Spleen (tissue), 11 donors: Measurements from ENCODE around the gene C18orf63. TPM values are rescaled to one million over a fixed set of nuclear protein-coding genes. Genes with fewer than 3 reads are reported as not detected.

Experiments used
- DNase-seq: peaks from one replicate; pipeline ENCODE4 v3.0.0-alpha.2; 2020
- H3K27ac ChIP-seq, 8 donors: fragments of 200-600 bp; sonication (generic) in 7 of 8; 1 replicate in 4 of 8; 2 replicates in 4 of 8; pipeline versions ENCODE4 v1.5.0 to v1.8.0; 2016 to 2021; ENCODE audit warnings: inconsistent platforms in 4 of 8, mild to moderate bottlenecking in 4 of 8, moderate library complexity in 1 of 8
- H3K27me3 ChIP-seq, 7 donors: fragments of 200-600 bp; sonication (generic) in 6 of 7; replicated peaks in 1 of 7; 1 replicate in 4 of 7; 2 replicates in 3 of 7; pipeline versions ENCODE4 v1.5.0 to v1.8.0; 2016 to 2021; ENCODE audit warnings: inconsistent platforms in 3 of 7, mild to moderate bottlenecking in 1 of 7
- H3K36me3 ChIP-seq, 6 donors: fragments of 200-600 bp; sonication (generic) in 5 of 6; 1 replicate in 4 of 6; 2 replicates in 2 of 6; pipeline versions ENCODE4 v1.5.0 to v1.8.0; 2016 to 2021; ENCODE audit warnings: inconsistent platforms in 2 of 6
- H3K4me1 ChIP-seq, 6 donors: fragments of 200-600 bp; sonication (generic) in 5 of 6; 1 replicate in 3 of 6; 2 replicates in 3 of 6; pipeline versions ENCODE4 v1.5.0 to v1.8.0; 2016 to 2021; ENCODE audit warnings: inconsistent platforms in 3 of 6
- H3K4me3 ChIP-seq, 8 donors: fragments of 200-600 bp; sonication (generic) in 7 of 8; 1 replicate in 4 of 8; 2 replicates in 4 of 8; pipeline versions ENCODE4 v1.5.0 to v1.8.0; 2016 to 2021; ENCODE audit warnings: inconsistent platforms in 4 of 8, mild to moderate bottlenecking in 4 of 8, moderate library complexity in 2 of 8
- H3K9me3 ChIP-seq, 8 donors: fragments of 200-600 bp; sonication (generic) in 7 of 8; 1 replicate in 4 of 8; 2 replicates in 4 of 8; pipeline versions ENCODE4 v1.5.0 to v1.8.0; 2016 to 2021; ENCODE audit warnings: inconsistent platforms in 4 of 8
- POLR2A ChIP-seq, 3 donors: fragments of 450-650 bp; IDR thresholded peaks; one replicate each; pipeline ENCODE4 v1.5.1; 2017; ENCODE audit warnings: antibody characterized with exemption in 3 of 3, mild to moderate bottlenecking in 1 of 3
- POLR2AphosphoS5 ChIP-seq, 3 donors: sonication (generic); formaldehyde crosslinking; IDR thresholded peaks; one replicate each; pipeline ENCODE4 v1.5.1; 2017; ENCODE audit warnings: antibody characterized with exemption in 3 of 3
- WGBS, 5 donors: extraction: QIAGEN DNeasy Blood & Tissue Kit in 3 of 5; methylation state at CpG; one replicate each; pipeline versions ENCODE4 v1.1.5 to v1.1.7; 2013 to 2018; 5-methylcytosine and 5-hydroxymethylcytosine counted together
- intact Hi-C: fragments of 100-400 bp; cut with DNase I; formaldehyde crosslinking; loops from one replicate; pipeline ENCODE4 v1.15.0; 2023; ENCODE audit warnings: low total_unique reads
- polyA plus RNA-seq, 3 donors: library from polyadenylated mRNA; stranded (reverse); fragments of 200-250 nt; gene quantifications; one replicate each; pipeline ENCODE4 v1.2.1, GENCODE V29; 2013
- total RNA-seq, 7 donors: library from RNA; depleted of rRNA in 3 of 7; stranded (reverse); fragments of >200 nt in 3 of 7; fragmentation: NEBNext Ultra II Directional in 4 of 7; extraction: Animal tissue kit (Norgen Biotek cat#: 25700) in 4 of 7; gene quantifications; one replicate each; pipeline versions ENCODE4 v1.1.0 to v1.2.1, GENCODE V29; 2016 to 2021
- TF ChIP-seq, protein P1 (sequence below), 11 experiments: fragments of 200-600 bp in 7 of 11; fragments of 450-650 bp in 4 of 11; sonication (generic) in 4 of 11; IDR thresholded peaks in 8 of 11; conservative IDR thresholded peaks in 3 of 11; 1 replicate in 7 of 11; 2 replicates in 4 of 11; pipeline versions ENCODE4 v1.4.0 to v1.8.0; 2016 to 2021; ENCODE audit warnings: antibody characterized with exemption in 11 of 11, inconsistent platforms in 4 of 11, mild to moderate bottlenecking in 1 of 11
- donor health status: healthy with polysubstance abuse.
- donor health status: DM: no; HTN: no; CAD: no; lungs with moderate emphysema.
- donor health status: DM: no; HTN: no; CAD: no.
- donor health status: Bipolar disorder and iron deficiency.
- donor health status: healthy.
- donor health status: DM: no; HTN: no; CAD: no.
- donor health status: DM: yes; HTN: yes; CAD: no.

Gene C18orf63
- total and polyA plus RNA-seq, 10 donors = 0.02 to 0.18 (median 0.13) TPM; not detected in 6

DNA sequence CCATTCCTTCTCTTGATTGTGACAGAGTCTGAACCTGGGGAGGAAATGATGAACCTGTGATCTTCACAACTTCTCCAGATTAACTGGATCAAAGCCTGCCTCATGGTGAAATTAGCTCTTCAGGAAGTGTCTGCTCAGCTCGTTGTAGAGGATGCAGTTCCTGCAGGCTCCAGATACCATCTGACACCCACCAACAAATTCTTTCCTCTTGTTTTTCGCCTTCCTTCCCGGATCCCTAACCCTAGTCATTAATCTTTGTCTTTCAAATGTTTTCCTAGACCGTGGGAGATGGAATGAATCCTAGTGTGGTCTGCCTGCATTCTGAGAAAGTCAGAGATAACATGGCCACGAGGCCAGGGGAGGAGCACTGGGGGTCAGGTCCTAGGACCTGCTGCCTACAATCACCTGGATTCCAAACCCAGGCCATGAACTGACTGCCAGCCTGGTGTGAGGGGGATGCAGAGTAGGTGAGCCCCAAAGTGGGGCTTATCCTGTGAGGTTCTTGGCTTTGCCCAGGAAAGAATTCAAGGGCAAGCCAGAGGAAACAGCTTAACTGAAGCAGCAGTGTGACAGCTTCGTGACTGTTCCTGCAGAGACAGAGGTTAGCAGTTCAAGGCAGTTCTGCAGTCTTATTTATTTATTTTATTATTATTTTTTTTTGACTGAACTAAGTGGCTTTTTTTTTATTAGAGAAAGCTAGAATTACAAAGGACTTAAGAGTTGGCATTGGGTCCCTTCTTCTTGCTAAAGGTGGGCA lies 73.7 kb downstream of the C18orf63 start:
- no peak for TF ChIP-seq POLR2A (IDR thresholded peaks at IDR 0.05)
- TF ChIP-seq POLR2AphosphoS5 (IDR thresholded peaks at IDR 0.05) = no peak
- TF ChIP-seq, protein P1, sequence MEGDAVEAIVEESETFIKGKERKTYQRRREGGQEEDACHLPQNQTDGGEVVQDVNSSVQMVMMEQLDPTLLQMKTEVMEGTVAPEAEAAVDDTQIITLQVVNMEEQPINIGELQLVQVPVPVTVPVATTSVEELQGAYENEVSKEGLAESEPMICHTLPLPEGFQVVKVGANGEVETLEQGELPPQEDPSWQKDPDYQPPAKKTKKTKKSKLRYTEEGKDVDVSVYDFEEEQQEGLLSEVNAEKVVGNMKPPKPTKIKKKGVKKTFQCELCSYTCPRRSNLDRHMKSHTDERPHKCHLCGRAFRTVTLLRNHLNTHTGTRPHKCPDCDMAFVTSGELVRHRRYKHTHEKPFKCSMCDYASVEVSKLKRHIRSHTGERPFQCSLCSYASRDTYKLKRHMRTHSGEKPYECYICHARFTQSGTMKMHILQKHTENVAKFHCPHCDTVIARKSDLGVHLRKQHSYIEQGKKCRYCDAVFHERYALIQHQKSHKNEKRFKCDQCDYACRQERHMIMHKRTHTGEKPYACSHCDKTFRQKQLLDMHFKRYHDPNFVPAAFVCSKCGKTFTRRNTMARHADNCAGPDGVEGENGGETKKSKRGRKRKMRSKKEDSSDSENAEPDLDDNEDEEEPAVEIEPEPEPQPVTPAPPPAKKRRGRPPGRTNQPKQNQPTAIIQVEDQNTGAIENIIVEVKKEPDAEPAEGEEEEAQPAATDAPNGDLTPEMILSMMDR (IDR thresholded peaks at IDR 0.05 in 8 of 11, conservative IDR thresholded peaks at IDR 0.05 in 3 of 11) = no peak
- intact Hi-C loops = no loop called here
- peaks cover 3 to 18% (median 11%) of the 10 kb centered on the region in 6 donors for H3K4me1 ChIP-seq
- H3K27ac ChIP-seq = peak overlapping the region in 1 of 8 donors; percentile 20
- no peak for DNase-seq
- H3K27me3 ChIP-seq = peaks cover 0 to 18% (median 0%) of the 10 kb centered on the region in 7 donors
- no peaks in the 10 kb centered on the region for H3K36me3 ChIP-seq
- no peak overlapping the region for H3K4me3 ChIP-seq
- WGBS, 5 donors = 23 to 45% (median 26%) methylated on average over 6 of the region's 6 CpGs
- H3K9me3 ChIP-seq = no peaks in the 10 kb centered on the region

DNA sequence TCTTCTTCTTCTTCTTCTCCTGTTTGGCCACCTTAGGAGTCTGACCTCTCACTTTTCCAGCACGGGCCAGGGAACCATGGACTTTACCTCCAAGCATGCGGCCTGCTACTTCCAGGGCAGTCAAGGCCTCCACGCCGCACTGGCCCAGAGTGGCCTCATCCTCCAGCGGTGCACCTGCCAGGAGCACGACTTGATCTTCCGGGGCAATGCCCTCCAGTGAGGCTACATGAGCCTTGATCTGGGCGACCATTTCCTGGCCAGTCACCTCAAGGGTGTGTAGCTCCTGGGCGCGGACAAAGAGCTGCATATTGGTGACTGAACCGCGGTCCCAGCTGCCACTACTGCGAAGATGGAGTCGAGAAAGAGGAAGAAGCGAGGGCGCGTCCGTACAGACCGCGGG lies 74.4 kb downstream of the C18orf63 start:
- intact Hi-C loops = no loop called here
- Histone ChIP-seq H3K27me3 (peaks cover 0 to 22% (median 0%) of the 10 kb centered on the region in 7 donors), H3K36me3 (no peaks in the 10 kb centered on the region), H3K4me3 (no peak overlapping the region), H3K27ac (no peak overlapping the region), H3K9me3 (no peaks in the 10 kb centered on the region), H3K4me1 (peaks cover 3 to 18% (median 11%) of the 10 kb centered on the region in 6 donors)
- 83 to 91% (median 87%) methylated on average over 20 of the region's 20 CpGs for WGBS, 5 donors
- TF ChIP-seq POLR2AphosphoS5 (IDR thresholded peaks at IDR 0.05) (no peak), POLR2A (IDR thresholded peaks at IDR 0.05) (no peak)
- TF ChIP-seq, protein P1 (IDR thresholded peaks at IDR 0.05 in 8 of 11, conservative IDR thresholded peaks at IDR 0.05 in 3 of 11) = no peak
- no peak for DNase-seq

GRCh38 chr18:74390900-74391299 lies 75.3 kb downstream of the C18orf63 start:
- Histone ChIP-seq H3K4me3 (no peak overlapping the region), H3K36me3 (no peaks in the 10 kb centered on the region), H3K9me3 (no peaks in the 10 kb centered on the region), H3K27ac (no peak overlapping the region), H3K4me1 (peaks cover 3 to 20% (median 12%) of the 10 kb centered on the region in 6 donors), H3K27me3 (peaks cover 0 to 26% (median 0%) of the 10 kb centered on the region in 7 donors)
- intact Hi-C loops = no loop called here
- WGBS, 5 donors = 55 to 73% (median 62%) methylated on average over 3 of the region's 3 CpGs
- TF ChIP-seq POLR2AphosphoS5 (IDR thresholded peaks at IDR 0.05) = no peak
- TF ChIP-seq, protein P1 (IDR thresholded peaks at IDR 0.05 in 8 of 11, conservative IDR thresholded peaks at IDR 0.05 in 3 of 11) = no peak
- TF ChIP-seq POLR2A (IDR thresholded peaks at IDR 0.05) = no peak
- DNase-seq = no peak

- no peak overlapping the region for H3K4me3 ChIP-seq
- no peaks in the 10 kb centered on the region for H3K36me3 ChIP-seq
- H3K4me1 ChIP-seq = peaks cover 7 to 34% (median 26%) of the 10 kb centered on the region in 6 donors
- 84 to 96% (median 89%) methylated on average over 4 of the region's 4 CpGs for WGBS, 5 donors
- no peaks in the 10 kb centered on the region for H3K9me3 ChIP-seq
- H3K27me3 ChIP-seq = peaks cover 0 to 38% (median 0%) of the 10 kb centered on the region in 7 donors
- TF ChIP-seq POLR2A (IDR thresholded peaks at IDR 0.05) = no peak
- TF ChIP-seq, protein P1 (IDR thresholded peaks at IDR 0.05 in 8 of 11, conservative IDR thresholded peaks at IDR 0.05 in 3 of 11) = no peak
- TF ChIP-seq POLR2AphosphoS5 (IDR thresholded peaks at IDR 0.05) = no peak
- H3K27ac ChIP-seq = no peak overlapping the region
- no peak for DNase-seq
- intact Hi-C loops = no loop called here
Observed at GRCh38 chr18:74392323-74392722, 76.7 kb downstream of the C18orf63 start.
